NCI-H2029 (cell line): ENCODE data around the gene SLC45A3.
"Not testable (repeated sequence)": the region's sequence is repeated elsewhere in the genome, so short reads cannot be mapped to it uniquely, and the experiment has no call there.

Experiments
- DNase-seq: peaks from one replicate; lab custom pipeline; 2025; lab: John Stamatoyannopoulos, UW

Gene SLC45A3

DNA sequence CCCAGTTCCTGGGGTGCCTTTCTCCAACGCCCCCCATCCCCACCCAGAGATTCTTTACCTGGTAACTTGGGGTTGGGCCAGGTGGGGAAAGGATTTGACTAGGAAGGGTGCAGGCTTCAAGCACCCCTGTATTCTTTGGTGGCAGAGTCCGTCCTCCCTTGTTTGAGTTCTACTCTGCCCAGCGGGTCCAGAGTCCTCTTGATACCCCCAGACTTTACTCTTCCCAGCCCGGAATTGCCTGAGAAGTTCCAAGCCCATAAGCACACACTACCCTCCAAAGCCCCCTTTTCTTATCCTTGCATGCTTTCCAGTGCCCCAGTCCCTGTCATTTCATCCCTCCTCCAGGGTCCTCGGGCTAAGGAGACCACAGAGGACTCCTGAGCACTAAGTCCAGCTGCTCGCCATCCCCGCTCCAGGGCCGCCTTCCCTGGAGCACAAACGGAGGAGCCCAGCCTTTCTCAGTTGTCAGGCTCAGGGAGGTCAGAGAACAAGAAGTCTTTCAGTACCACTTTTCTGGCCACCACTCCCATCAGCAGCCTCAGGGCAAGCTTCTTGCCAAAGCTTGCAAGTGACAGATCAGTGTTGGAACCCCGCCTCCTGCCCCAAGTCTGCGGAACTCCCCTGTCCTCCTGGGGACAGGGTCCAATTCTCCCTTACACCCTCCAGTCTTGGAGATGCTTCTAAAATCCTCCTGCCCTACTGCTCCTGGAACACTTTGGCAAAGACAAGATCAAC is 12.2 kb downstream of the SLC45A3 start:
- no peak for DNase-seq

DNA sequence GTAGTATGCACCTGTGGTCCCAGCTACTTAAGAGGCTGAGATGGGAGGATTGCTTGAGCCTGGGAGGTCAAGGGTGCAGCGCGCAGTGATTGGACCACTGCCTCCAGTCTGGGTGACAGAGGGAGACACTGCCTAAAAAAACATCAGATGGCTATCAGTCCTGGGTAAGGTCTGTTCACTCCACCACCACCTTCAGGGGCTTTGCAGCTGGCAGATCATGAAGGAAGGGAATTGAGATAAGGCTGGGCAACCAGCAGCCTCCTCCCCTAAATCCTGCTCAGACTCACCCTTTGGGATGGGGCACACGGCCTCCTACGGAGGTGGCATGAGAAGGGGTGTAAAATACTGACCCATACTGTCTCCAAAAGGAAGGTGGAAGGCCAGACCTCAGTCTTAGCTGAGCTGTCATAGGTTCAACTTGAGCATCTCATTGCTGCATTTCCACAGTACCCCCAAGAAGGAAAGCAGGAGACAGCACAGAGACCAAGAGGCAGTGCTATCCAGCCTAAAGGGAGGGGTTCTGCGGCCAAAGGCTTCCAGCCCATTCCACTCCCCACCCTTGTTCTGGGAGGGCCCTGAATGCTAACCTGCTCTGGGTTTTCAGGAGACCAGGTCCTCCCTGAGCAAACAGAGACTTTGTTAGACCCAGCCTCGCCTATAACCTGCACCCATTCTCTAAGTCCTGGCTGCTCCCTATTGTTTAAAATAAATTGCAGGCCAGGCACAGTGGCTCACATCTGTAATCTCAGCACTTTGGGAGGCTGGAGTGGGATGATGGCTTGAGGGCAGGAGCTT is 13.7 kb downstream of the SLC45A3 start:
- DNase-seq, result no peak

DNA sequence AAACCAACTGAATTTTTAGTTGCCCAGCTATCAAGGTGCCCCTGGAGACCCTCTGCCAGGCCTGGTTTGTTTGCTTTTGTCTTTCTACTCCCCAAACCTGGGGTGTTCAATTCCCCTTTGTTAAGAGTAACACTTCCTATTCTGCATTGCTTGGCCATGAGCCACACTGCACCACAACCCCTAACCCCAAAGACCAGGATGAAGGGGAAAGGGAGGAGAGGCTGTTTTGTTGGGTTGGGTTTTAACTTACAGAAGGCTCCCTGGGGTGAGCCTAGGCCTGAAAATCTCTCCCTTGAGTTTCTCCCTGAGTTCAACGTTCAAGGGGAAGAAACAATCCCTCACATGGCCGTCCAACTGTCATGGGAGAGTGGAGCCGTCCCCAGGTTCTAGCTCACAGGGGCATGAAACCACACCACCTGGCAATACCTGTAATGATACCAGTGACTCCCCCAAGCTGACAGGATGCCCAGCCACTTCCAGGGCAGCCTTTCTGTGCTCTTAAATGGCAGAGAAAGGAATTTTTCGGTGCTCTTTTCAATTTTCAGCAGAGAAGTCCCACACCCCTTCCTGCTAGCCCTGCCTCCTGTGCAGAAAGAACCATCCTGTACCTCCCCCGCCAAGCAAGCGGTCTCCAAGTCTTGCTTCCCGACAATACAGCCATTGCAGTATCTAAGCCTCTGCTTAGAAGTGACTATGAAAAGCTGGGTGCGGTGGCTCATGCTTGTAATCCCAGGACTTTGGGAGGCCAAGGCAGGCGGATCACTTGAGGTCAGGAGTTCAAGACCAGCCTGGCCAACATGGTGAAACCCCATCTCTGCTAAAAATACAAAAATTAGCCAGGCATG is 14.9 kb downstream of the SLC45A3 start:
- no peak for DNase-seq

DNA sequence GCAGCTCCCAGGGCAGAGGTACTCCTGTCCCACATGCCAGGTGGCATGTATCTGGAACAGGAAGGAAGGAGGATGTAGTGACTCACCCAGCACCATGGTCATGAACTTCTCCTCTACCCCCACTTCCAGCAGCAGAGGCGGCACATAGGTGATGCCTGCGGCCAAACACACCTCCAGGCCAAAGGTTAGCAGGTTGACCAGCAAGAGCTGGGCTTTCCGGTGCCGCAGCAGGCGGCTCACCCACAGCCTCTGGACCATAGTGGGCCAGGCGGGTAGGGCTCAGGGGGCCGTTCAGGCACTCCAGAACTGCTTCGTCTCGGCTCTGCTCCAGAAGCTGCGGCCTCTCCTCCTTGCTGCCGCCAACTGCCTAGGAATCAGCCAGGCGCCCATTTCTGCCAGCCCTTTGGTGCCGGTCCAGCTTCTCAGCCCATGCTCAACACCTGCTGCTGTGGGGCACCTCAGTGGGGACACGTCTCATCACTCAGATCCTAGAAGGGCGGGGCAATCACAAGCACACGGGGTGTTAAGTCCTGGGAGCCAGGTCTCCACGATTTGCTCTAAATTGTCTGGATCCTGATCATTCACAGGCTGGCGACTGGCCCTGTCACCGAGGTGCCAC is 15.8 kb downstream of the SLC45A3 start:
- DNase-seq, result no peak

DNA sequence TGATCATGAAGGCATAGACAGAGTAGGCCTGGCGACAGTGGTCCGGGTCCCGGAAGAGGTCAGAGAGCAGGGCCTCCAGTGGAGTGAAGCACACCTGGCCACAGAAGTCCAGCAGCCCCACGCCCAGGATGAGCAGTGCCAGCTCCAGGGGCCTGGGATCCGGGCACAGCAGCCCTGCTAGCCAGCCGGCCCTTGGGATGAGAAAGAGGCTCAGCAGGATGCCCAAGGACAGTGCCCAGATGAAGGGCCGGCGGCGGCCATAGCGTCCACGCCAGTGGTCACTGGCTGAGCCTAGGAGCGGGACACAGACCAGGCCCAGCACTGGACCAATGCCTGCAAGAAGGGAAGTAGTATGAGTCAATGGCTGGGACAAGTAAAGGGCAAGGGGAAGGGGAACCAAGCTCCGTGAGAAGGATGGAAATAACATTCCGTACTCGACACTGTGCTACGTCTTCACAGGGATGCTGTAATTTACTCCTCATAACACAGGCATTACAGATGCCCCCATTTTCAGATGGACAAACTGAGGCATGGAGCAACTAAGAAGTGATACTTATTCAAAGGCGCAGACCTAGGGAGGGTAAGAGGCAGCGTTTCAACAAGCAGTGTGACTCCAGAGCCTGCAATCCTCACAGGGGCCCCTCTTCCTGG is 16.9 kb downstream of the SLC45A3 start:
- DNase-seq, result no peak

DNA sequence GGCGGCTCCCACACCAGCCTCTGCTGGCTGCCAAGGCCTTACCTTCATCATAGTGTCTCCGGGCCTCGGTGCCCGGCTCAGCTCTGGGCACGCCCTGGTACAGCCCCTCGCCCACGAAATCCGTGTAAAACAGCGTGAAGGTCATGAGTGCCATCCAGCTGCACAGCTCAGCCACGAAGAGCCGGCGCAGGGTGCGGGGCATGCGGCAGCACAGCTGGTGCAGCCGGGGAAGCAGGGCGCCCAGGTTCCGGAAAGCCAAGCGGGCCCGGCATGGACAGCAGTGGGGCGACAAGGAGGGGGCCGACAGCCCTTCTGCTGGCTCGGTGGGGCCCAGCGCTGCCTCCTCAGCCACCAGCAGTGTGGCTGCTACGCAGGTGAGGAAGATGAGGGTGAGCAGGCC is 17.5 kb downstream of the SLC45A3 start:
- no peak for DNase-seq

DNA sequence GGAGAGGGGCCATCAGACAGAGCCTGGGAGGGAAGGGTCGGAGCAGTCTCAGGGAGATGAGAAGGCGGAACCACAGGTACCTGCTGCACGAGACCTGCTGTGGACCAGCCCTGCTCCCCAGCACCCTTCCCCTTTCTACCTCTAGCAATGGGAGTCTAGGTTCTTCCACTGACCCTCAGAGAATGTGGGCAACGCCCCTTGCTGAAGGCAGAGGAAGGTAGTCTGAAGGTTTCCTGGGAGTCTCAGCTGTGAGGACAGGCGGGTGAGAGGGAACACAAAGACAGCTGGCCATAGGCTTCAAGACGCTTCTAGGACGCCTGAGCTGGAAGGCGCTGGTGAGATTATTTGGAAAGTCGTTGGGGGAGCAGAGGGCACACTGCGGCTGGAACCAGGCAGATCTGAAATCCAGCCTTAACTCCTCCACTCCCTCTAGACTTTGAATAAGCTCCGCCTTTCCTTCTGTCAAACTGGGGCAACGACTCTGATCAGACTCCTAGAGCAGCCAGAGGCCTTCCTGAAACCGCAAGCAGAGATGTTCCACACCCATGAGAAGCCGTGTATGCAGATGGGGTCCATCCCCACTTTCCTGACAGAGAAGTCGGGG is 18.1 kb downstream of the SLC45A3 start:
- no peak for DNase-seq

DNA sequence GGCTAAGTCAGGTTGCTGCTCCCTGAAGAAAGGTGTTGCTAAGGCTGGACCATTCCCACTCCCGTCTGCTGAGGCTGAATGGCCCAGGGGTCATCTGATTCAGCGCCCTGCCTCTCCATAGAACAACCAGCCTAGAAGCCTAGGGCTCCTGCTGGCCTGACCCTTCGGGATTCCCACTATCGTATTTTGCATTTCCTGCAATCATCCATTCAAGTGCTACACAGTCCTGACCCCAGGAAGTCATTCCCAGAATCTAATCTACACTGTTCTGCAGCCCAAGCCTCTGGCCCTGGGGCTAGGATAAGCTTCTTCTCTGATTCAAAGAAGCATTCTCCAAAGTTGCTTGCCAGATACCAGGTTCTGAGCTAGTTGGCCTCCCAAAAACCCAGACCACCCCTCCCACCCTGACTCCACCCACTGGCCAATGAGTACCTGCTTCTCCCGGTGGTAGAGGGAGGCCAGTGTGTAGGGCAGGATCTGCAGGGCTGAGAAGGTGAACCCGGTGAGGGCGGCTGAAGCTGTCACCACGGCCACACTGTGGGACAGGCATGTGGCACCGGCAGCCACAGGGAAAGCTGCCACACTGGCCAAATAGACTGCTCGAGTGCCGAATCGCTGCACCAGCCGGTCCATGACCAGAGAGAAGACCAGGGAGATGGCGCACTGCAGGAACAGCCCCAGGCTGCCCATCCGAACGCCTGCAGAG is 18.7 kb downstream of the SLC45A3 start:
- DNase-seq, result no peak

DNA sequence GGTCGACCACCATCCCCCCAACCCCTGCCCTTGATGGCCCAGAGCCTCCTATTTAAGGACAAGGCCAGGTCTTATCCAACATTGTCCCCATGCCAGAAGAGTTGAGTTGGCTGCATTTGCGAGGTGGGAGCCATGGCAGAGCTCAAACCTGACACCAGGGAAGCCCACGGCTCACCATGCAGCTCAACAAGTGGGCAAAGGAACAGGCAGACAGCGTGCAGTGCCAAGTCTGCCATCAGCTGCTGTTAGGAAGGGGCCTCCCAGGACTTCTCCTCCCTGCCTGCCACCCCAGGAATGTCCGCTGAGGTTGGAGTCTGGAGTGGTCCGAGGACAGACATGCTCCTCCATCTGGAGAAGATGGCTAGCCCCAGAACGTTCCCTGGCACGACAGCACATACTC is 19.9 kb downstream of the SLC45A3 start:
- no peak for DNase-seq

DNA sequence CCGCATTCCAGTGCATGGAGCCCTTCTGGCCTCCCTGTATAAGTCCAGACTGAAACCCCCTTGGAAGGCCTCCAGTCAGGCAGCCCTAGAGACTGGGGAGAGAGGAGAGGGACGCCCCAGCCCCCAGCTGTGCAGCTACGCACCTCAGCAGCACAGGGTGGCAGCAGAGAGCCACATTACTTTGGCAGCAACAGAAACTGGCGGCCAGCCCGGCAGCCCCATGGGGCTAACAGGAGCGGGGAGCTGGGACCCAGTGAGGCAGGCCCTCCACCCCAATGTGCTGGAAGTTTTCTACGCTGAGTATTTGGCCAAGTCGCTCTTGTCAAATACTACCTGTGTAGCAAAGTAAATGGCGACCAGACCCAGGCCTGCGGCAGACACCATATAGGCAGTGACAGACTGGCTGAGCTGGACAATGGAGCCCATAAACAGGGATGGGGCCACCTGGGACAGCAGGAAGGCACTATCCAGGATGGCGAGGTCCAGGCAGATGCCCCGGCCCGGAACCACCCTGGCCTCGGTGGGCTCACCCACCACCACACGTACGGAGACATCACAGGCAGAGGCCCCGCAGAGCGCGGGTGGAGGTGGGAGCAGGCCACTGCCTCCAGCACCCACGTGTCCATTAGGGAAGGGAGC is 21.2 kb downstream of the SLC45A3 start:
- peak; percentile 33 for DNase-seq

DNA sequence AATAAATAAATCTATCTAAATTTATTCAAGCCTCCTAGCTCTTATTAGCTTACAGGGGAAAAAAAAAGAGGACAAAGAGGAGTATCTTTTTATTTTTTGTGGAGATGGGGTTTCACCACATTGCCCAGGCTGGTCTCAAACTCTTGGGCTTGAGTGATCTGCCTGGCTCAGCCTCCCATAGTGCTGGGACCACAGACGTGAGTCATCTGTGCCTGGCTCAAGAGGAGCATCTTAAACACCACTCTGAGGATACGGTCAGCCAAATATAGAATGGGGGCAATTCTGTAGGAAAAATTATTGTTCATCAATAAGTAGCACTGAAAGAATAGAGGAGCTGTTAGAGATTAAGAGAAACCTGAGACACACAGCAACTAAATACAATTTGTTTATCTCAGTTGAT is 24.1 kb downstream of the SLC45A3 start:
- DNase-seq, result no peak

DNA sequence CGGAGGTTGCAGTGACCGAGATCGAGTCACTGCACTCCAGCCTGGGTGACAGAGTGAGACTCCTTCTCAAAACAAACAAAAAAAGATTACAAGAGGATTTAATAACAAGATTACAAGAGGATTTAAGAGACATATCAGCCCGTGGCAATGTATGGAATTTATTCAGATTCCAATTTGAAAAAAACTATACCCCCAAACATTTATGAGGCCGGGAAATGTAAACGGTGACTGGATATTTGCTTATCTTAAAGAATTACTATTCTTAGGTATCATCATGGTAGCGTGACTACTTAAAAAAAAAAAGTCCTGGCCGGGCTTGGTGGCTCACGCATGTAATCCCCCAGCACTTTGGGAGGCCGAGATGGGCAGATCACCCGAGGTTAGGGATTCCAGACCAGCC is 27.3 kb downstream of the SLC45A3 start:
- DNase-seq, result no peak

DNA sequence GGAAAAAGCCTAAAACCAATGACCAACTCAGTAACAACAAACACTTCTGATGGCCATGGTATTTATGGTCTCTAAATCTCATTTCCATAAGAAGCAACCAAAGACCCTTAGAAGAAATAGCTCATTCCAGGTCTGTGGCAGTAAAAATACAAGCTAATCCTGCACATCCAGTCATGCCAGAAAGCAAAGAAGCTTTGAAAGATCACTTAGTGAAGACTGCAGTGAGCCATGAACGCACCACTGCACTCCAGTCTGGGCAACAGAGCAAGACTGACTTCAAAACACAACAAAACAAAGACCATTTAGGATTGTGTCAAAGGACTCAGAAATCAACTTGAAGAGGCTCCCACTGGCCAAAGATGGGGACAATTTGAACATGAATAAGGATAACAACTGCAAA is 30.1 kb downstream of the SLC45A3 start:
- no peak for DNase-seq

DNA sequence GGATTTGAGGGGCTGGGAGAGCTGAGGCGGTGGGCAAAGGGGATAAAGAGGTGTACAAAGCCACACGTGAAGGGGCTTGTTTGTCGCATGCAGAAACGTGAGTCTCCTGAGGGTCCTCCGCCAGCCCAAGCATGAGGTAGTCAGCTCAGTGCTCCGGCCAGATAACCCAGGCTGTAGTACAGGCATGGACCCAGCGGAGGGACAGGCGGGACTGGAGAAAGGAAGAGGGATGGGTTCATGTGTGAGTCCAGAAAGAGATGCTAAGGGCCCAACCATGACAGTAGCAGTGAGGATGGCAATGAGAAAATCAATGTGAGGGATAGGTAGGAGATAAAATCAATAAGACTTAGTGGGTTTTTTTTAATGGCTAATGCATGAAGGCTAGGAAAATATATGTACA is 34.8 kb downstream of the SLC45A3 start:
- no peak for DNase-seq

DNA sequence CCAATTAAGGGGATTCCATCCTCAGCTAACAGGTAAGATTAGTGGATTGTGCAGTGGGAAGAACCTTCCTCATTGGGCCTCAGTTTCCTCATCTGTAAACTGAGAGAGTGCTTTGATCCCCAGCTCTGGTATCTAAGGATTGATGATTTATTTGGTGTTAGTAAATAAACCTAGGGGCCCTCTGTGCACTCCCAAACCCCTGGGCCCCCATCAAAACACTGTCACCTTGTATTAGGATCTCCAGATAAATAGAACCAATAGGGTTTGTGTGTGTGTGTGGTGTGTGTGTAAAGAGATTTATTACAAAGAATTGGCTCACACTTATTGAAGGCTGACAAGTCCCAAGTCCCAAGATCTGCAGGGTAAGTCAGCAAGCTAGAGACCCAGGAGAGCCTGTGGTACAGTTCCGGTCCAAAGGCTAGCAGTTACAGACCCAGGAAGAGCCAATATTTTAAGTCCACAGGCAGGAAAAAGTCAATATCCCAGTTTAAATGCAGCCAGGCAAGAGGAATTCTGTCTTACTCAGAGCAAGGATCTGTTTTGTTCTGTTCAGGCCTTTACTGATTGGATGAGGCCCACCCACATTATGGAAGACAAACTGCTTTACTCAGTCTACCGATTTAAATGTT is 37.5 kb downstream of the SLC45A3 start:
- DNase-seq, result no peak

DNA sequence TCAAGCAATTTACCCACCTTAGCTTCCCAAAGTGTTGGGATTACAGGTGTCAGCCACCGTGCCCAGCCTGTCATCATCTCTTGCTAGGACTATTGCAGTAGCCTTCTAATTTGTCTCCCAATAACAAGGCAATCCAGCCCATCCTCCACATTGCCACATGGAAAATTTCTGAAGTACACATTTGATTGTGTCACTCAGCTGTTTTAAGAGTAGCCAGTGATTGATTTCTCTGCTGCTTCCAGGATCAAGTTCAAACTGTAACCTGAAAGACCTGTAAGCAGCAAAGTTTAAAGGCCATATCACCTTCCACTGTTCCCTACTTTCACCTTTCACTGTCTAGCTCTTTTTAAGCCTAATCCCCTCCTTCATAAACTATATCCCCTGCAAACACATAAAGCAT is 40.7 kb downstream of the SLC45A3 start:
- no peak for DNase-seq

DNA sequence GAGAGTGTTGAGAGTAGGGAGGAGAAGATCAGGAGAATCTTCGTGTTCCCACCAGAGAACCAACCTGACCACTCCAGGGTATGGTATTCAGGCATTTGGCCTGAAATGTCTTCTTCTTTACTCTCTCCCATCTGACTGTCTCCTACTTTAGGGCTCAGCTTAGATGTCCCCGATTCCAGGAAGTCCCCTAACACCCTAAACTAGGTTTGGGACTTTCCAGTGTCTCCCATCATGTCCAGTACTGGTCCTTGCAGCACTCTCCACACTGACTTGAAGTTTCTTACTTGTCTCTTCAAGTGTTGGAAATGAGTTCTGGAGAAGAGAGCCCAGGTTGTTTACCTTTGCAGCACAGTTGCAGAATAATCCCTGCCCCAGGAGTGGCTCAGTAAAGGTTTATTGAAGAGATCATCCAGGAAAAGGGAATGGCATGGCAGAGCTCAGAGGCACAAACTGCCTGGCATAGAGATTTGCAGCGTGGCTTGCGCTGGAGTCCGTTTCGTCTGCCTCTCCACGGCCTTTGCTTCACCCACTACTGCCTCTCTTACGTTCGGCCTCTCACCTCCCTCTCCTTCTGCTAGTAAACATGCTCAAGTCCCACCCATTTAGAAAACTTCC is 42.3 kb downstream of the SLC45A3 start:
- no peak for DNase-seq

DNA sequence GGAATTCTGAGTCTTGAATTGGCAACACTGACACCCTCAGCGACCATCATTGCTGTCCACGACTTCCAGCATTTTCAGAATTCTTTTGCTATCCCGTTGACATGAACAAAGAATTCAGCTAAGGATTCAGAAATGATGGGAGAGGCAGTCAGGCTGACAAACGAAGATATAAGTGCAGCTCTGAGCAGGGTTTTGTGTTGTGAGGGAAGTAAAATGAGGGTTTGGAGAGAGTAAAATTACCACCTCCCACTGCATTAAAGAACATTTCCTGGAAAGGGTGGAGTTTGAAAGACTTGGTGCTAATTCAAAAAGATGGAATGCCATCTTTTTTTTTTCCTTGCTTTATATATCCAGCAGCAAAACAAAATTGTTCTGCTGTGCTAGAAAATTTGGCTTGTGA is 43.6 kb downstream of the SLC45A3 start:
- no peak for DNase-seq

DNA sequence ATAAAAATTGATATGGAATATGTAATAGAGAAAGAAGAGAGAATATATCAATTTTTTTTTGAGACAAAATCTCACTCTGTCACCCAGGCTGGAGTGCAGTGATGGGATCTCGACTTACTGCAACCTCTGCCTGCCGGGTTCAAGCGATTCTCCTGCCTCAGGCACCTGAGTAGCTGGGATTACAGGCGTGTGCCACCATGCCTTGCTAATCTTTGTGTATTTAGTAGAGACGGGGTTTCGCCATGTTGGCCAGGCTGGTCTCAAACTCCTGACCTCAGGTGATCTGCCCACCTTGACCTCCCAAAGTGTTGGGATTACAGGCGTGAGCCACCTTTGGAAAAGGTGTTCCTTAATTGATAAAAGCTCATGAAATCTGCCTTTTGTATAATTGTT is 44.2 kb downstream of the SLC45A3 start:
- not testable (repeated sequence) for DNase-seq
